GM21576 (cell line): ENCODE data around the gene KRT81.
"Not testable (repeated sequence)": the region's sequence is repeated elsewhere in the genome, so short reads cannot be mapped to it uniquely, and the experiment has no call there.

Experiments used
- ATAC-seq: cut with Tn5 transposase; IDR thresholded peaks from one replicate; pipeline ENCODE4 v1.9.1; 2021; ENCODE audit warnings: mild to moderate bottlenecking, moderate library complexity; ENCODE audit not compliant: unreplicated experiment

The KRT81 gene

GRCh38 chr12:52245259-52245961 lies 45.9 kb downstream of the KRT81 start:
- ATAC-seq: no peak

DNA sequence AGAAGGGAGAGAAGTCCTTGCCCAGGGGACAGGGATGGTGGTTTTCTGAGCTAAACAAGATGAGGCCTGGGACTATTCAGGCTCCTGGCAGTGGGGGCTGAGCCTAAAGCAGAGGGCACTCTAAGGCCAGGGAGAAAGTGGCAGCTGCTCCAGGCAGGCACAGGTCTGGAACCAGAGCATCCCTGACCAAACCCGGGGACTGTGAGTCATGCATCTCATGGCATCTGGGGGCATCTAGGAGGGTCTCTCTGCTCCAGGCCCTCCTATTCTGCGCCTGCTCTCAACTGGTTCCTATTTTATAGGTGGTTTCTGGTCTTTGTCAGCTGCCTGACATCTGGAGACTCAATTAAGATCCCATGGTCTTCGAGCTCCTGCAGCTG lies 46.7 kb downstream of the KRT81 start:
- no peak for ATAC-seq

GRCh38 chr12:52243856-52244614 lies 47.3 kb downstream of the KRT81 start:
- ATAC-seq: peak; percentile 94

DNA sequence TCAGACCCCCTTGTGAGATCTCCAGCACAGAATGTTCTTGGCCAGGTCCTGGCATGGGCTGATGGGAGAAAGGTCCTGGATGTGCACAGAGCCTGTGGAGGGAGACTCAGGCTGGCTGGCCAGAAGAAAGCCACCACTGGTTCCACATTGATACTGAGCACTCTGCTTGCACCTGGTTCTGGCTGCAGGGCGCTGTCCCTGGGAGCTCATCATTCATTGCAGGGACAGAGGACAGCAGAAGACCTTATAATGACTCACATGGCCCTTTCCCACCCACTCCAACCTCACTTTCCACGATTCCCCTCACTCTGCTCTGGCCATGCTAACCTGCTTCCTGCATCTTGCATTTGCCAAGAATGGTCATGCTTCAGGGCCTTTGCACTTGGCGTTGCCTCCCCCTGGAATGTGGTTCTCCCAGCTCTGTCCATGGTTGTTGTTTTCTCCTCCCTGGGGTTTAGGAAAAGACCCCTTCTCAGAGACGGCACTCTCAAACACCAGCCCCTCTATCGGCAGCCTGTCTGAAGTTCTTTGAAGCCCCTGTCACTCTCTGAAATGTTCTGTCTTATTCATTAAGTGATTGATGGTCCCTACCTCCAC lies 48.0 kb downstream of the KRT81 start:
- no peak for ATAC-seq

GRCh38 chr12:52242442-52243258 lies 48.7 kb downstream of the KRT81 start:
- ATAC-seq: no peak

DNA sequence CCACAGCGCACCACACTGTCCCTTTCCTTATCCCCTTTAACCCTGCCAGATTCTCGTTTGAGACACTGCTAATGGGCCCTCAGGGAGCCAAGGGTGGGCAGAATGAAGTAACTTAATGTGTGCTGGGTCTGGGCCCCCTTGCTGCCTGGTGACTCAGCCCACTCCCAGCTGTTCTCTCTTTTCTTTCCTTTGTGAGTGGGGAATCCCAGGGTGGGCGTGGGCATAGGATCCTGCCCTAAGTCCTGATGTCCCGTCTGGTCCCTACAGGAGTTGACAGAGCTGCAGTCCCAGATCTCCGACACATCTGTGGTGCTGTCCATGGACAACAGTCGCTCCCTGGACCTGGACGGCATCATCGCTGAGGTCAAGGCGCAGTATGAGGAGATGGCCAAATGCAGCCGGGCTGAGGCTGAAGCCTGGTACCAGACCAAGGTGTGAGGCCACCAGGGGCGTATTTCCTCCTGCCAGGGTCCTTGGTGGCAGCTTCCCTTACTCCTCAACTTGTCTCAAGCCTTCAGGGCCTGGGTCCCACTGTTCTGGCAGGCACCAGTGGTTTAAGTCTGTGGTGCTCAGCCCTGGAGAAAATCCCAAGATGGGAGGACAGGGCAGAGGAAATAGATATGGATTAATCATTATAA lies 50.0 kb downstream of the KRT81 start:
- no peak for ATAC-seq

DNA sequence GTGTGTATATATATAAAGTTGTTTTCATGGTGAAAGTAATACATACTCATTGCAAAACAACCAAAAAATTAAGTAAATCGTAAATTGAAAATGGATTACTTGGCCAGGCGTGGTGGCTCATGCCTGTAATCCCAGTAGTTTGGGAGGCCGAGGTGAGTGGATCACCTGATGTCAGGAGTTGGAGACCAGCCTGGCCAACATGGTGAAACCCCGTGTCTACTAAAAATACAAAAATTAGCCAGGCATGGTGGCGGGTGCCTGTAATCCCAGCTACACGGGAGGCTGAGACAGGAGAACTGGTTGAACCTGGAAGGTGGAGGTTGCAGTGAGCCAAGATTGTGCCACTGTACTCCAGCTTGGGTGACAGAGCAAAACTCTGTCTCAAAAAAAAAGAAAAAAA lies 51.1 kb downstream of the KRT81 start:
- ATAC-seq: not testable (repeated sequence)

DNA sequence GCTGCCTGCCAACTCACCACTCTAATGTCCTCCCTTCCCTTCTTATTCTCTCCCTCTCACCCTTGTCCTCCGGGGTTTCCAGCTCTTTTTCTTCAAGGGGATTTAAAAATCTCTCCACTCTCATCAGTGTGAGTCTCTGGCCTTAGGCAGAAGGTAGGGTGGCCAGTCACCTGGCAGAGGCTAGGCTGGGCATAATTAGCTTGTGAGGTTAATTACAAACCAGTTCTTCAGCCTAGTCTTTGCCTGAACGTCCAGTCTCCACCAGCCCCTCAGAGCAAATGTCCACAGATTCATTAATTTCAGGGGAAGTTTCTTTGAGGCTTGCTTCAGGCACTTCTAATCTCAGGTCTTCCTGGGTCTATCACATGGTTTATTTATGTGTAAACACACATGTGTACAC lies 51.6 kb downstream of the KRT81 start:
- ATAC-seq: no peak

DNA sequence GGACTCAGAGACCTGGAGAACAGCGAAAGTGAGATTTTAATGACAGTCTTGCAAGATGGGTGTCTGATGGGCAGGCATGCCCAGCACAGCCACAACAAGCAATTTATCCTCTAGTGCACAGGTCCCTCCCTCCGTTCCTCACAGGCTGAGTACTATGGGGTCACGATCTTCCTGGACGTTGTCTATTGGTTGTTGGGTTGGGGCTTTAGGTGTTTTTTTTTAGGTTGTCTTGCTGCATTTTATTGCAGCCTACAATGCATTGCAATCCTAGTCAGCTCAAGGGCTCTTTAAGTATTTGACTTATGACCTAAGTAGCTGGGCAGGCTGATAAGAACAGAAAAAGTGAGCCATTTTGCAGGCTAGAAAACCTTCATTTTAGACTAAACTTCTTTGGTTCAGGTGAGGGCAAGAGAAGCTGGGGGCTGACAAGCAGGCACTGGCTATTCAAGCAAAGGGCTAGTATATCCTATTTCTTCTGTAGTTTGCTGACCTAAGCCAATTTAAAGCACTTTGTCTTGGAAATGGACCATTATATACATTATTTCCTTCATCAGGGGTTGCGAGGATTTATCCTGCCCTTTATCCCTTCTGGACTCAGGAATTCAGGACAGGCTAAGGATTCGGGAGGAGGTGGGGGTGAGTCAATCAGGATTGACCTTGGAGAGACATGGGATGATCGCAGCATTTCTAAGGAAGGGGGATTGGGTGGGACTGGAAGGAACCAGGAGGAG lies 52.3 kb downstream of the KRT81 start:
- no peak for ATAC-seq

- no peak for ATAC-seq
Measured at GRCh38 chr12:52238207-52238840, 53.0 kb downstream of the KRT81 start.

DNA sequence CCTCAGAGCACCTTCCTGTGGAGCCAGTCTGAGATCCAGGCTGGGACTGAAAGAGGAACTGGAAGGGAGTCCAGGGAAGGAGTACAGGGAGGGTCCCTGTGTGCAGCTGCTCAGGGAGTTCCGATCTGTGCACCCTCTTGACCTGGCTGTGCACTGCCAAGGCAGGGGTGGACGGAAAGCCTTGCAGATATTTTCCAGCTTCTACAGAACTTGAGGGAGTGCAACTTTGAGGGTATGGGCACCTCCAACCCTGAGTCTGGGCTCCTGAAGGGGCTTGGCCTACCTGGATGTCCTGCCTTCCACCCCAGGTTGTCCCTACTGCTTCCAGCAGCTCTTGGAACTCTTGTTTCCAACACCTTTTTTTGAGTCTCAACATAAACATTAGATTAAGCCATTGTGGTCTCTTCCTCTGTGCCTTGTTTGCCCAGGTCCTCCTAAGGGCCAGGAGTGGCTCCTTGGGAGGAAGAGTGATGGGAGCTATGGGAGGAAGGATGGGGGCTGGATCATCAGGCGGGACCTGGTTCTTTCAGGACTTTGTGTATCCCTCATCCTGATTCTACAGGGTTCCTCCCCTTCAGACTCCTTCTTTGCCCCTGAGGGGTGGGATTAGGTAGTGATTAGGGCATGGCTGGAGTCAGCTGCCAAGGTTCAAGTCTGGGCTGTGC lies 54.8 kb downstream of the KRT81 start:
- ATAC-seq: no peak
